Neuronal stem cell (in vitro differentiated cells): ENCODE results near the gene DNER.

Source experiments
- DNase-seq: peaks from one replicate; pipeline ENCODE4 v3.0.0-alpha.2; 2013; ENCODE audit warnings: low spot score
- H2AFZ ChIP-seq: one replicate; pipeline ENCODE4 v1.6.1; 2013; ENCODE audit warnings: mild to moderate bottlenecking, low read length, inconsistent platforms
- H2AK5ac ChIP-seq: 2 replicates; pipeline ENCODE4 v1.6.1; 2013; ENCODE audit warnings: low read depth, mild to moderate bottlenecking, inconsistent platforms, low read length, moderate library complexity, mixed read lengths
- H2BK120ac ChIP-seq: 2 replicates; pipeline ENCODE4 v1.6.1; 2013; ENCODE audit warnings: low read depth, mild to moderate bottlenecking, inconsistent platforms, low read length, moderate library complexity, mixed read lengths
- H2BK12ac ChIP-seq: one replicate; pipeline ENCODE4 v1.6.1; 2013; ENCODE audit warnings: low read length, inconsistent platforms
- H2BK15ac ChIP-seq: 2 replicates; pipeline ENCODE4 v1.6.1; 2013; ENCODE audit warnings: mild to moderate bottlenecking, low read length, inconsistent platforms, mixed read lengths
- H2BK5ac ChIP-seq: one replicate; pipeline ENCODE4 v1.6.1; 2013; ENCODE audit warnings: inconsistent platforms, mild to moderate bottlenecking, low read length, moderate library complexity
- H3K14ac ChIP-seq: one replicate; pipeline ENCODE4 v1.6.1; 2013; ENCODE audit warnings: low read length, inconsistent platforms
- H3K18ac ChIP-seq: 2 replicates; pipeline ENCODE4 v1.6.1; 2013; ENCODE audit warnings: low read length, inconsistent platforms
- H3K23ac ChIP-seq: 2 replicates; pipeline ENCODE4 v1.6.1; 2013; ENCODE audit warnings: low read depth, mild to moderate bottlenecking, mixed read lengths, low read length, inconsistent platforms; ENCODE audit not compliant: poor library complexity
- H3K27ac ChIP-seq: replicated peaks from 3 replicates; pipeline ENCODE4 v1.5.1; 2013; ENCODE audit warnings: low read length, inconsistent platforms
- H3K27me3 ChIP-seq, 3 experiments: 2 replicates each; pipeline ENCODE4 v1.6.1; 2013; ENCODE audit warnings: low read length in 3 of 3, mild to moderate bottlenecking in 2 of 3, inconsistent platforms in 1 of 3, low read depth in 1 of 3, mixed read lengths in 1 of 3, moderate library complexity in 1 of 3; ENCODE audit not compliant: control insufficient read depth in 3 of 3, insufficient read depth in 3 of 3
- H3K36me3 ChIP-seq, 2 donors: replicated peaks in 1 of 2; 2 replicates each; pipeline ENCODE4 v1.6.1; 2013; ENCODE audit warnings: low read length in 2 of 2; ENCODE audit not compliant: control insufficient read depth in 2 of 2, insufficient read depth in 2 of 2
- H3K4ac ChIP-seq: 2 replicates; pipeline ENCODE4 v1.6.1; 2013; ENCODE audit warnings: inconsistent platforms, mild to moderate bottlenecking, low read length, moderate library complexity
- H3K4me1 ChIP-seq, 2 donors: 1 replicate in 1 of 2; 2 replicates in 1 of 2; pipeline ENCODE4 v1.6.1; 2013; ENCODE audit warnings: low read length in 2 of 2, low read depth in 1 of 2; ENCODE audit not compliant: control insufficient read depth in 2 of 2, insufficient read depth in 1 of 2
- H3K4me2 ChIP-seq: one replicate; pipeline ENCODE4 v1.6.1; 2013; ENCODE audit warnings: mild to moderate bottlenecking, low read length, inconsistent platforms; ENCODE audit not compliant: insufficient read depth, poor library complexity, severe bottlenecking
- H3K4me3 ChIP-seq, 2 donors: 2 replicates each; pipeline ENCODE4 v1.5.1; 2013; ENCODE audit warnings: low read length in 2 of 2, mild to moderate bottlenecking in 2 of 2, inconsistent platforms in 1 of 2, moderate library complexity in 1 of 2
- H3K79me1 ChIP-seq: one replicate; pipeline ENCODE4 v1.6.1; 2013; ENCODE audit warnings: low read depth, mild to moderate bottlenecking, inconsistent platforms, low read length, moderate library complexity
- H3K9ac ChIP-seq: one replicate; pipeline ENCODE4 v1.6.1; 2013; ENCODE audit warnings: mild to moderate bottlenecking, low read depth, low read length, inconsistent platforms; ENCODE audit not compliant: poor library complexity
- H3K9me3 ChIP-seq, 2 donors: replicated peaks in 1 of 2; 2 replicates each; pipeline versions ENCODE3 to v1.6.1; 2013; ENCODE audit warnings: low read length in 2 of 2, mild to moderate bottlenecking in 2 of 2, inconsistent platforms in 1 of 2, low read depth in 1 of 2, mixed read lengths in 1 of 2, moderate library complexity in 1 of 2; ENCODE audit not compliant: control insufficient read depth in 2 of 2, insufficient read depth in 1 of 2
- H4K8ac ChIP-seq: one replicate; pipeline ENCODE4 v1.6.1; 2013; ENCODE audit warnings: low read depth, mild to moderate bottlenecking, inconsistent platforms, low read length, moderate library complexity
- H4K91ac ChIP-seq: one replicate; pipeline ENCODE4 v1.6.1; 2013; ENCODE audit warnings: low read length, low read depth, mild to moderate bottlenecking, inconsistent platforms; ENCODE audit not compliant: poor library complexity
- WGBS, 2 donors: extraction: QIAGEN DNeasy Blood & Tissue Kit; methylation state at CpG; one replicate each; pipeline ENCODE4 v1.1.7; 2013; ENCODE audit warnings: missing lambda C conversion rate in 2 of 2, mixed read lengths in 1 of 2; ENCODE audit not compliant: insufficient read length in 2 of 2, insufficient replicate concordance in 1 of 2; ENCODE audit errors: extremely low coverage in 2 of 2; 5-methylcytosine and 5-hydroxymethylcytosine counted together

Gene DNER

DNA sequence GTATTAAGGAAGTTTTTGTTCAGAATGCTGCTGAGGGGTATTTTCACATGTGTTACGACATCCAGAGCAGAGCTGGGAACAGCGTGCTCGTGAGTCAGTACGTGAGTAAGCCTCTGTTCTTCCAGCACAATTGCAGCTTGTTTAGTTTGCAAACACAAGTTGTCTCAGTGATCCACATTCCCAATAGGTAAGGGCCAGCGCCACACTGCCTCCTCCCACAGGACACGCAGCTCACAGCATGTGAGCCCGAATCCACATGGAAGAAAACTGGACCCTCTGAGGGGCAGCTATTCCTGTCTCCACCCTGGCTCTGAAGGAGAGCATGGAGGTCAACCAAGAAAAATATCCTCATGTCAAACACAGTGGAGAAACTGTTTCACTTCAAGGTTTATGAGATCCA lies 269.3 kb downstream of the DNER start:
- H3K79me1 ChIP-seq: no peaks in the 10 kb centered on the region
- no peak overlapping the region for H3K14ac ChIP-seq
- H3K4ac ChIP-seq: no peak overlapping the region
- no peak overlapping the region for H4K91ac ChIP-seq
- H3K4me2 ChIP-seq: no peak overlapping the region
- no peaks in the 10 kb centered on the region for H3K9me3 ChIP-seq
- H2AK5ac ChIP-seq: no peak overlapping the region
- H3K36me3 ChIP-seq: no peaks in the 10 kb centered on the region
- H3K27ac ChIP-seq: no peak overlapping the region
- no peak overlapping the region for H2AFZ ChIP-seq
- H3K4me3 ChIP-seq: no peak overlapping the region
- H2BK15ac ChIP-seq: no peak overlapping the region
- H4K8ac ChIP-seq: no peak overlapping the region
- peaks cover 0 to 4% of the 10 kb centered on the region in 2 donors for H3K4me1 ChIP-seq
- no peak overlapping the region for H2BK120ac ChIP-seq
- H2BK5ac ChIP-seq: no peak overlapping the region
- no peak for DNase-seq
- H3K9ac ChIP-seq: no peak overlapping the region
- no CpG with 5 or more reads among the region's 7 CpGs for WGBS, 2 donors
- no peak overlapping the region for H3K18ac ChIP-seq
- H3K23ac ChIP-seq: no peak overlapping the region
- no peak overlapping the region for H2BK12ac ChIP-seq
- no peaks in the 10 kb centered on the region for H3K27me3 ChIP-seq

DNA sequence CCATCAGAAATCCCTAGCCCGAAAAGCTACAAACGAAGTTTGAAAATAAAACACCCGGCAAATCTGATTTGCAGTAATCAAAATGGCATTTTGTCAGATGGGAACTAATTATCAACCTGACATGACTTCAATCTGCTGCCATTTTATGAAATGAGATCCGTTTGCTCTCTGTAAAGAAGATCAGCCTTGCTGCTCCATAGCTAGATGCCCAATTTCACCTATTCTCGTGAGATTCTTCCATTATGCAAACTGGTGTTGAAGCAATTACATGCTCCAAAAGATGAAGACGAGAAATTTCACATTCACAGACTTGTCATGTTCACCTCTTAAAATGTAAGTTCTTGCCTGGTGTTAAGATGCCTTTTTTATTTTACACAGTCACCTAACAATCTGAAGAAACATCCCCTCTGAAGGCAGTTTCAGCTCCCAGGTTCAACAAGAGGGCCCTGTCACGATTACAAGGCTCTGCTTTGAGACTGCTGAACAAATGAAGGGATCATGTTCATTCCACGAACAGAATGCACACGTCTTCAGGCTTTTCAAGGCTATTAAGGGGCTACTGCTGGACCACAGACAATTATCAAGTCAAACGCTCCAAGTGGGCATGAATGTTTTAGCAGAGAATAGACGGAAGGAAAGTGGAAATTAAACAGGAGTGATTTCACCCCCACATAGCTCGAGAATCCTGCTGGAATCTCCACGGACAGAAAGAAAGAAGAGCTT lies 270.6 kb downstream of the DNER start:
- H4K8ac ChIP-seq: no peak overlapping the region
- no peak overlapping the region for H2BK15ac ChIP-seq
- H3K14ac ChIP-seq: no peak overlapping the region
- no peak overlapping the region for H3K23ac ChIP-seq
- H3K9ac ChIP-seq: no peak overlapping the region
- no peak overlapping the region for H3K4me2 ChIP-seq
- no peaks in the 10 kb centered on the region for H3K27me3 ChIP-seq
- H2BK120ac ChIP-seq: no peak overlapping the region
- H2AFZ ChIP-seq: no peak overlapping the region
- no peaks in the 10 kb centered on the region for H3K79me1 ChIP-seq
- no peak overlapping the region for H4K91ac ChIP-seq
- H3K18ac ChIP-seq: no peak overlapping the region
- no CpG with 5 or more reads among the region's 13 CpGs for WGBS, 2 donors
- no peaks in the 10 kb centered on the region for H3K9me3 ChIP-seq
- no peak overlapping the region for H2AK5ac ChIP-seq
- H3K4me3 ChIP-seq: no peak overlapping the region
- no peaks in the 10 kb centered on the region for H3K36me3 ChIP-seq
- H2BK12ac ChIP-seq: no peak overlapping the region
- H3K4me1 ChIP-seq: peaks cover 0 to 4% of the 10 kb centered on the region in 2 donors
- H2BK5ac ChIP-seq: no peak overlapping the region
- DNase-seq: no peak
- H3K27ac ChIP-seq: no peak overlapping the region
- H3K4ac ChIP-seq: no peak overlapping the region

DNA sequence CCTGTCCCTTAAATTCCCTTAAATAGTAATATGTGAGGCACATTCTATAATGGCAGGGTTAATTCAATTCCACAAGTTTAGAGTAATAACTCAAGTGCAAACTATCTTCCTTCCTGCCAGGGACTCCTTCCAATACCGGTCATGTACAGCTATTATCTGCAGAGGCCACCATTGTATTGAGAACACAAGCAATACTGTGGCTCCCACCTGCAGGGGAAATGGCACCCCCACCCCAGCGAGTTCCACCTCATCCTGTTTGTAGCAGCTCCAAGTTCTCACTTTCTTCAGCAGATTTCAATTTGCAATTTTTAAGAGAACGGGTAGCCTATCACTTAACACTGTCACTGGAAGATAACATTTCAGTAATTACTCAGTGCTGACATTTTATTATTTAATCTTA lies 271.2 kb downstream of the DNER start:
- no peak overlapping the region for H3K4me3 ChIP-seq
- no peak overlapping the region for H3K9ac ChIP-seq
- H3K27ac ChIP-seq: no peak overlapping the region
- no peaks in the 10 kb centered on the region for H3K27me3 ChIP-seq
- no peak overlapping the region for H2AK5ac ChIP-seq
- H2BK120ac ChIP-seq: no peak overlapping the region
- H4K91ac ChIP-seq: no peak overlapping the region
- no peak overlapping the region for H3K14ac ChIP-seq
- no peak overlapping the region for H2AFZ ChIP-seq
- H3K36me3 ChIP-seq: no peaks in the 10 kb centered on the region
- no peaks in the 10 kb centered on the region for H3K79me1 ChIP-seq
- no peak overlapping the region for H2BK12ac ChIP-seq
- H3K18ac ChIP-seq: no peak overlapping the region
- H2BK5ac ChIP-seq: no peak overlapping the region
- H4K8ac ChIP-seq: no peak overlapping the region
- no peak overlapping the region for H3K4me2 ChIP-seq
- peaks cover 0 to 4% of the 10 kb centered on the region in 2 donors for H3K4me1 ChIP-seq
- DNase-seq: no peak
- H3K4ac ChIP-seq: no peak overlapping the region
- WGBS, 2 donors: no CpG with 5 or more reads among the region's 3 CpGs
- no peak overlapping the region for H3K23ac ChIP-seq
- no peaks in the 10 kb centered on the region for H3K9me3 ChIP-seq
- no peak overlapping the region for H2BK15ac ChIP-seq

DNA sequence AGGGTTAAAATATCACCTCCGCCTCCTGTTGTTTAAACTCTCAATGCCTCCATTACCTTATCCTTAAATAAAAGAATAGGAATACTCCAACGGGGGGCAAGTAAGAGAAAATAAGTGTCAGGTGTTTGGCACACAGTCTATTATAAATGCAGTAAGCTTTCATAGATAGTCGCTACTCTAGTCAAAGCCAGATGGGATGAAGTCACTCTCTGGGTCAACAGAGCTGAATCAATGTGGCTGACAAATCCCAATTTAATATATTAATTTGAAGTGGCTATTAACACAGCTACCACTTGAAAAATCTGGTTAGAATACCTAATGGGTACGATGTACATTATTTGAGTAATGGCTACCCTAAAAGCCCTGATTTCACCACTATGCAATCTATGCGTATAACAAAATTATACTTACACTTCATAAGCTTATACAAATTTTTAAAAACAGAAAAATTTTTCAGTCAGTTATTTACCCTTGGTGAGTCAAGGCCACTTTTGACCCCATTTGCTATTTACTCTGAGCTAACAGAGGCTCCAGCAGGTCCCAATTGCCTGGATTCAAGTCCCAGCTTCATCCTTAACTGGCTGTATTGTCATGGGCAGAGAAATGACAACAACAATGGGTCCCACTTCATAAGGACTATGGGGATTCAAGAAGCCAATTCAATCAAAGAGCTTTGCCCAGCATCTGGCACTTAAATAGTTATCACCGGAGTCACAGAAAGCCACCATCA lies 275.8 kb downstream of the DNER start:
- H3K27ac ChIP-seq: no peak overlapping the region
- no peak overlapping the region for H3K4me3 ChIP-seq
- no peak overlapping the region for H2BK5ac ChIP-seq
- no peak overlapping the region for H2AFZ ChIP-seq
- no peak overlapping the region for H3K23ac ChIP-seq
- H3K9ac ChIP-seq: no peak overlapping the region
- WGBS, 2 donors: no CpG with 5 or more reads among the region's 6 CpGs
- no peak overlapping the region for H2AK5ac ChIP-seq
- no peak overlapping the region for H3K4me2 ChIP-seq
- no peak overlapping the region for H3K18ac ChIP-seq
- H2BK15ac ChIP-seq: no peak overlapping the region
- H3K9me3 ChIP-seq: no peaks in the 10 kb centered on the region
- H3K27me3 ChIP-seq: no peaks in the 10 kb centered on the region
- no peak overlapping the region for H4K8ac ChIP-seq
- no peaks in the 10 kb centered on the region for H3K36me3 ChIP-seq
- H2BK120ac ChIP-seq: no peak overlapping the region
- H3K4me1 ChIP-seq: peaks cover 0 to under 1% of the 10 kb centered on the region in 2 donors
- H2BK12ac ChIP-seq: no peak overlapping the region
- no peaks in the 10 kb centered on the region for H3K79me1 ChIP-seq
- H3K14ac ChIP-seq: no peak overlapping the region
- H4K91ac ChIP-seq: no peak overlapping the region
- DNase-seq: no peak
- no peak overlapping the region for H3K4ac ChIP-seq
